ENCODE measurements around the gene SLC16A6. TPM values are rescaled to one million over a fixed set of nuclear protein-coding genes. Genes with fewer than 3 reads are reported as not detected.
"Not testable (repeated sequence)": the region's sequence is repeated elsewhere in the genome, so short reads cannot be mapped to it uniquely, and the experiment has no call there.

The SLC16A6 gene
- total RNA-seq, 1 donor from 2014 or later, result 3.1 TPM

DNA sequence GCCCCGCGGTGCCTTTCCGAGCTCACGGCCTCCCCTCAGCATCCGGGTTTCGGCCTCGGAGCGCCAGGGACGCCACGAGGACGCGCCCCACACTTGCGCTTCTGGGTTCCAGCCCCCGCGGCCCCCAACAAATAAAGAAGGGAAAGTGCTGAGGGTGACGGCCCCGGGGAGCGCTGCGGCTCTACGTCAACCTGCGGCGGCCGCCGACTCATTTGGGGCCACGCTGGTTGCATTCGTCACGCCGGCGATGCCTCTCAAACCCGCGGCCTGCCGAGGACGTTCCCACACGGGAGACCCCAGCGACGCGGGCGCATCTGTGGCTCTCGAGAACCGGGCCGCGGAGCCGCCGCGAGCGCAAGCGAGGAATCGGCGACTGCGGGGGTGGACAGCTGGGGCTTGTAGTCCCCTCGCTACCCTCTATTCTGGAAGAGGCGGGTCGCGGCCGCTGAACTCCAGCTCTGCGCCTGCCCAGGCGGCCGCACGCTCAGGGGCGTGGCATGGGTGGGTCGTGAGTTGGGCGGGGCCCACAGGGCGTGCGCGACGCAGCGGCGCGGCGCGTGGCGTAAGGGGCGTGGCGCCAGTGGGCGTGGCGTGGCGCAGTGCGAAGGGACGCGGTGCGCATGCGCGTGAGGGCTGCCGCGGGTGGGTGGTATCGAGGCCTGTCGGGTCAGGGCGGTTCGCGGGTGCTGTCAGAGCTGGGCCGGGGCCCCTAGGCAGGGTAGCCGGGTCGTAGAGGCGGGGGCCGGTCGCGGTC, 43.3 kb downstream of the SLC16A6 start, which contains the start of gene AMZ2:
Gene AMZ2, plus strand, starts transcription at position 599 of the 754 bp plus-strand sequence. CDS start 2,145 bp downstream, outside the sequence.
- DNase-seq, result peak; percentile 94

DNA sequence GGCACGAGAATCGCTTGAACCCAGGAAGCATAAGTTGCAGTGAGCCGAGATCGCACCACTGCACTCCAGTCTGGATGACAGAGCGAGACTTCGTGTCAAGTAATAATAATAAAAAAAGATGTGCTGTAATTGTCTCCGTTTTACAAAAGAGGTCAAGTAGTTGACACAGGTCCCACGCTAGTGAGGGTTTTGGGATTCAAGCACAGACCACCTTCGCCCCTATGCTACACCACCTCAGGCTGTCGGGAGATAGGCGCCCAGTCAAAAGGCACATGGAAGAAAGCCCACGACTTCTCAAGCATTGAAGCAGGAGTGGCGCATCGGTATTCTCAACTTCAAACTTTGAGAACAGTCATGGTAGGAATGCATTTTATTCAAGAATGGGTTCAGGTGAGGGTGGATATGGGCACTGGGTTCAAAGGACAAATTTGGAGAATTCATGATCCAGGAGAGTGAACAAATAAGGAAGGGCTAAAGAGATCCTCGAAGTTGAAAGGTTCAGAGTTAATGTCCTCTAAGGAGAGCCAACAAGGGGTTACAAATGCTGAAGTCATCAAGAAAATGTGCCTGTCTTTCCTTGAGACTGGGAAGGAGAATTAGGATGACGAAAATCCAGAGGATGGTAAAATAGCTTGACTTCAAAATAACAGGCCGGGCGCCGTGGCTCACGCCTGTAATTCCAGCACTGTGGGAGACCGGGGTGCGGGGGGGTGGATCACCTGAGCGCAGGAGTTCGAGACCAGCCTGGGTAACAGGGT, 44.5 kb downstream of the SLC16A6 start:
- no peak for DNase-seq

DNA sequence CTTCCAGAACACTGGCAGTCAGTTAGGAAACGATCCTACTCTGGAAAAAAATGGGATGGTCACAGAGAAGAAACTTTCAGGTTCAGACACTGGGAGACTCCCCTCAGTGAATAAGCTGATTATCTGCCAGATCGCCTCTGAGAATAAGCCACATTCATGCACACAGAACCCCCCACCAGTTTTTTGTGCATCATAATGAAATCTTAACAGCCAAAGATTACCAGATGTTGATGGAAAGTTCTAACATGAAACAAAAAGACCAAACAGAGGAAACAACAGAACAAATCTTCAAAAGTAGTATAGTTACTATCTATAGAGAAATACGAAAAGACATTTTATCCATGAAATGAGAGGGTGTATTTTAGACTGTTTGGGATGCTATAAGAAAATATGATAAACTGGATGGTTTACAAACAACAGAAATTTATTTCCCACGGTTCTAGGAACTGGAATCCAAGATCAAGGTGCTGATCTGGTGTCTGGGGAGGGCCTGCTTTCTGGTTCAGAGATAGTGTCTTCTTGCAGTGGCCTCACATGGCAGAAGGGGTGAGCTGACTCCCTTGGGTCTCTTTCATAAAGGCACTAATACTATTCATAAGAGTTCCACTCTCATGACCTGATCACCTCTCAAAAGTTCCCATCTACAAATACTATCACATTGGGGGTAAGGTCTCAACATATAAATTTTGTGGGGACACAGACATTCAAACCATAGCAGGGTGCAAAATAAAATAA, 51.1 kb downstream of the SLC16A6 start:
- DNase-seq, result no peak

DNA sequence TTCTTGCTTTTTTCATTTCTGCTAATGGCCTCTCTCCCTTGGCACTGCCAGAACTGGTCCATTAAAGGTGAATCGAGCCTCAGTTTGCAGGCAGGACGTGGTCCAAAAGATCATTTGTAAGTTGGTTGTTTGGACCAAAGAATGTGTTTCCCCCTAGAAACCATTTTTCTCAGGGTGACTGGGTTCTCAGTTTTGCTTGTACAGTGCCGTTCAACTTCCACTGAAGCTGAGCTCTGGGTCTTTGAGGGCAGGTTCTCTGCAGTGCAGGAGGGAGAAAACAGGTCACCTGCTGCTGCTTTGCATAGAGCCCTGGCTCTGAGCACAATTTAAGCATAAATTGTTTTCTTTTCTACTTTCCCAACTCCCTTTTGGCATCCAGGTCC, 52.1 kb downstream of the SLC16A6 start:
- DNase-seq, result no peak

DNA sequence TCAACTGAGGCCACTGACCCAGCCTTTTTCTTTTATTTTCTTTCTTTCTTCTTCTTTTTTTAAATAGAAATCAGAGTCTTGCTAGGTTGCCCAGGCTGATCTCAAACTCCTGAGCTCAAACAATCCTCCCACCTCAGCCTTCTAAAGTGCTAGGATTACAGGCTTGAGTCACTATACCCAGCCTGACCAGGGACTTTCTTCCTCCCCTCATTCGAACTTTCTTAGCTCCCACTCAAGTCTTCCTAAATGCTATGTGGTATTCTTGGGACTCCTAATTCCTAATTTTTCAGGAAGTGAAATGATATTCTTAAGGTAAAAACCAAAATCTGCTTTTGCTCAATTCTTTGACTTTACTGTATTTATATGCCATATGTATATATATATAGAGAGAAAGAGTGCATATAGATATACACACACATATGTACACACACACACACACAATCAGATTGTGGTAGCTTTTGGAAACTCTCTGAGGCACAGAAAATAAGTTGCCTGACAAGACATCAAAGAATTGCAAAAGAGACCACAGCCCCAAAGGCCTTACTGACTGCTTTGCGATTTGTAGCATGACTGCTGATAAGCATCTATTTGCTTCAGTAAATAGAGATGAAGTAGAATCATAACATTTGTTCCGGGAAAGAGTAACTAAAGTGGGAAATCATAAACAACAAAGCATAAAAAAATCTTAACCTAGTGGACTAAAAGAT, 52.6 kb downstream of the SLC16A6 start:
- DNase-seq, result no peak

DNA sequence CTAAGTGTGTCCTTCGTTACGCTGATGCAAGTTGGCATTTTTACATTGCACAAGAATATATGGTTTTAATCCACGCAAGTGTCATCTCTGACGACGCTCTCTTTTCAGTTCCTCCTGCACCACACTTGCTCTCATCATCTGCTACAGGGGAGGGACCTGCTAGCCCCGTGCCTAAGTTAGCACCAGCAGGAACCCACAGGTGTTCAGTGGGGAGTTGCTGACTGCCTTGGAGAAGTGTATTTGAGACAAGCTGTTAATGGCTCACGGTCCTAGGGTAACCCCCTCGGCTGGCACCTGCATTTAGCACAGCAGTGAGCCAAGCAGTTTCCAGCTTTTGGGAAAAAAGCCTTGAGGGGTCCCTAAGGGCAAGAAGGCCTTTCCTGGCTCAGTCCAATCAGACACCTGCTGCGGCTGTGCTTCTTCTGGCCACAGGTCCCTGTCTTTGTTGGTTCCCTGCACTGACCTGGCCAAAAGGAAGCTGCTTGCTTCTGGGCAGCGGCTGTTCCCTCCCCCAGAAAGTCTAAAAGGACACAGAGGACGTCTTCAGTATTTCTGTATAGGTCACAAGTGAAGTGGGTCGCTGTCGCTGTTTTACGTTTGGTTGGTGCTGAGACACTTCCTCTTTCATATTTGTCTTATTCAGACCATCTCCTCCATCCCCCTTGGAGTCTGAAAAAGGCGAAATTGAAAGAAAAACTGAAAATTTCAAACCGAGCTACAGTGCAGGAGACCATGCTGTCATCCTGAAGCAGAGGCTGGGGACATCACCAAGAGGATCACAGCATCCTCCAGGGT, 53.4 kb downstream of the SLC16A6 start:
- not testable (repeated sequence) for DNase-seq

DNA sequence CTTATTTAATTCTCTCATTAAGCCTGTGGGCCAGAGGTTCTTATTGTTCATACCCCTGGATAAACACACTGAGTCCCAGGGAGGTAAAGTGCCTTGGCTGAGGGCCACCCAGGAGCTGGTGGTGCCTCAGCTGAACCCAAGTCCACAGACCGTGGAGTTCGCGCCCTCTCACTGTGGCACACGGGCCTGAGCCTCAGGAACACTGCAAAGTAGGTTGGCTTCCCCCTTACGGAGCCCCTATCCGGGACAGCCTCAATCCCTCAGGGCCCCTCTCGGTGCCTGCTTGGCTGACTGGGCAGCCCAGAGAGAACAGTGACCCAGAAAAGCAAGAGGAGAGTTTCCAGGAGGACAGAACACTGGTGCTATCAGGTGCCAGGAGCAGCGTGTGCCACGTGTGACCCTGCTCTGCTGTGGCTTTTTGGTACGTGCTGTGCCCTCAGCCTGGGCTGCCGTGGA, 55.6 kb downstream of the SLC16A6 start:
- DNase-seq, result peak; percentile 20

DNA sequence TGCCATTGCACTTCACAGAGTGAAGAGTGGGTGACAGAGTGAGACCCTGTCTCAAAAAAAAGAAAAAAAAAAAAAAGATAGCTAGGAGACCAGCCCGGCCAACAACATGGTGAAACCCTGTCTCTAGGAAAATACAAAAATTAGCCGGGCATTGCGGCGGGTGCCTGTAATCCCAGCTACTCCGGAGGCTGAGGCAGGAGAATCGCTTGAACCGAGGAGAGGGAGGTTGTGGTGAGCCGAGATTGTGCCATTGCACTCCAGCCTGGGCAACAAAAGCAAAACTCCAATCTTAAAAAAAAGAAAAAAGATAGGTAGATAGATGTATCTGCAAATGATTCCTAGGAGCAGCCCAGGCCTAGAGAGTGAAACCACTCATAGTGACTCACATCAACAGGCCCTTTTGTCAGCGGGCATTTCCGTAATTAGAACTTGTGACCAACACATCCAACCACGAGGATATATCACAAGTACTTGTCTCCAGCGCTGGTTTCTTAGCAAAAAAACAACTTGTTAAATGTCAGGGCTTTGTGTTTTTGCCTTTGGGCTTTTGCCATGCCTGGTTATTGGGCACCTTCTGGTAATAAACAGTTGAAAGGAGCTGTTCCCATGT, 56.1 kb downstream of the SLC16A6 start:
- DNase-seq, result peak; percentile 15

DNA sequence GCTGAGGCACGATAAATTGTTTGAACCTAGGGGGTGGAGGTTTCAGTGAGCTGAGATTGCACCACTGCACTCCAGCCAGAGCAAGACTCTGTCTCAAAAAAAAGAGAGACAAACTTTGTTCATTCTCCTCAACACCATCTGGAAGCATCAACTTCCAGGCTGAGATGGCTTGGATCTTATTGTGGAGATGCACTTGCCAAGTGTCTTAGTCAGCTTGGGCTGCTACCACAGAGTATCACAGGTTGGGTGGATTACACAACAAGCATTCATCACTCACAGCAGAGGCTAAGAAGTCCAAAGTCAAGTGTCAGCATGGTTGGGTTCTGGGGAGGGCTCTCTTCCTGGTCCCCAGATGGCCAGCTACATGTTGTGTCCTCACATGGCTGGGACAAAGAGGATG, 58.2 kb downstream of the SLC16A6 start:
- DNase-seq, result not testable (repeated sequence)

DNA sequence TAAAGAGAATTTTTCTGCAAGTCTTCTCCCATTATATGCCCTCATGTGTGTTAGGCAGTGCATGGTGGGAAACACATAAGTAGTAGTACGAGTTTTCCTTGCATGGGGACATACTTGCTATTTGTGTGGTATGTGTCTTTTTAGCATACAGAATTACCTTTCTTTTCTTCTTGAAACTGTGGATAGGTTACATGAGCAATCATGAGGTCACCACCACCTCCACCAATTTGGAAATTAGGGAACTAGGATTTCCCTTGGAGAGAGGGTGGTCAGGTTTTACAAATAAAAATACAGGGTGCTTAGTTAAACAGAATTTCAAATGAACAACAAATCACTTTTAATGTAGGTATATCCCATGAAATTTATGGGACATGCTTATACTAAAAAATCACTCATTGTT, 59.4 kb downstream of the SLC16A6 start:
- DNase-seq, result no peak

DNA sequence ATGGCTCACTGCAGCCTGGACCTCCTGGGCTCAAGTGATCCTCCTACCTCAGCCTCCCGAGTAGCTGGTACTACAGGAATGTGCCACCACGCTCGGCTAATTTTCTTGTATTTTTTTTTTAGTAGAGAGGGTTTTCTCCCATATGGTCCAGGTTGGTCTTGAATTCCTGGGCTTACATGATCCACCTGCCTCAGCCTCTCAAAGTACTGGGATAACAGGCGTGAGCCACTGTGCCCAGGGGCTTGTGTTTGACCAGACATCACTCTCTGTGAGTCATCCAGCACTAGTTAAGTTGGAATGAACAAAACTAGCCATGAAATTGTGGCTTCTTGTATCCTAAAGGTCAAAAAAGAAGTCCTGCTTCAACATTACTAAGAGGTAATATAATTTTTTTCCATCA, 59.8 kb downstream of the SLC16A6 start:
- DNase-seq, result not testable (repeated sequence)

DNA sequence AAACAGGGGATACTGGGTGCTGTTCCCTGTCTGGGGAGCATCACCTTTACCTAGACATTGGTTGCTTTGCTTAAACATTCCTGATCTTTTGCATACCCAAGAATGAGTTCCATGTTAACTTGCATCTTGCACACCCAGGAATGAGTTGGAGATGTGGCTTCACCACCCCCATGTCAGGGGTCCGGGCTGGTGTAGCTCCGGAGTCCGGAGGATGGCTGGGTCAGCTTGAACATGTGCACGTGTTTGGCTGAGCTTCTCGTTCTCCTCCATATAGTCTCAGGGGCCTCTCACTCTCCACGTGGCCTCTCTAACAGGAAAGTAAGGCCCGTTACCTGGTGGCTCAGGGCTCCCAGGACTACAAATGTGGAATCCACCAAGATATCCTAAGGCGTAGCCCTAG, 61.3 kb downstream of the SLC16A6 start:
- DNase-seq, result no peak

DNA sequence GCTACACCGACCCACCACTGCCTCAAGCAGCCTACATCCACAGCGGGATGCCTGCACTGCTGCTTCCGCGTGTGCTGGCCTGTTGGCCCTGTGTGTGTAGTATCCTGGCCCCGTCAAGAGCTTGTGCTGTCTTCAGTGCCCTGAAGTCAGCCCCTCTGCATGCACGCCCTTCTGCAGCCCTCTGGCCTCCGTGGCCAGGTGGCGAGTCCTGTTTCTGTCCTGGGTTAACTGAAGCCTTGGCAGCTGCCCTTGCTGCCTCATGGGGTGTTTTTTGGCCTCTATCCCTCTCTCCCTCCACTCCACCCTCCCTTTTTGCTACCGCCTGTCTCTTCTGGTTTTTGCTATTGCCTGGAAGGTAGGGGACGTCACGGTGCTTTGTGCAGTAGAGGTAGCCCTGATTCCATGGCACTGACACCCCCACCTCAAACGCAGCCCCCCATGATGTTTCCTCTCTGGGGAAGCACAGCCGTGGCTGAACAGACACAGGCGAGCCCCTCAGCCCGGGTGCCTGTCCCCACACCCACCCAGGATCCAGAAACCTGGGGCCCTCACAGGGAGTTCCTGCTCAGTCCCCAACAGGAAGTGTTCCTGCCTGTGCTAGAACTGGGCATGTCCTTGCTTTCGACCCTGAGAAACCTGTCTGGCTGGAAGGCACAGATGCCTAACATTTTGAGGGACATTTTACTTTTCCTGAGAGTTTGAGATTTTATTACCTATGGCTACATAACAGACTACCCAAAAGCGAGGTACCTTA, 61.9 kb downstream of the SLC16A6 start:
- DNase-seq, result no peak

DNA sequence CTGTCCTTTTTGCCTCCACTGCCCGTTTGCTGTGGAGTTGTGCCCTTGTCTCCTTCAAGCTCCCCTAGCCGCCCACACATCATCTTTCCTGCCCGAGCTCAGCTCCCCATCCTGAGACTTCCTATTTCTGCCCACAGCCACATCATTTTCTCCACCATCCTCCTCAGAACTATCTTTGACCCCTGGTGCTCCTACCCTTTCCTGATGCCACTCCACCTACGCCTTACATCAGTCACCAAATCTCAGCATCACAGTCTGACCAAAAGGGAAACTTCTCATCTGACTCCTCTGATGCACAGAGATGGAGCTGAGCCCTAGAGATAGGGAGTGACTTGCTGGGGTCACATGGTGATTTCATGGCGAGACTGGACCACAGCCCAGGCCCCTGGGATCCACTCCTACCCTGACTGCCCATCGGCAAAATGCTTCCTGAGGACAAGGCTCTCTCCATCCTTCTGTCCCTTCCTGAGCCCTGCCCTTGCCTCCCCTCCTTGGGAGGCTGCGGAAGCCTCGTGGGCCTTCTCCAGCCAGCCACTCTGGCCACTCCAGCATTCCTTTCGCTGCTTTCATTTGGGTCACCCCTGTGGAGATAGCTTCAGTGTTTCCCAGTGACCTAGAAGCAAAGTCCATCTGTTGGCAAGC, 62.8 kb downstream of the SLC16A6 start:
- not testable (repeated sequence) for DNase-seq

DNA sequence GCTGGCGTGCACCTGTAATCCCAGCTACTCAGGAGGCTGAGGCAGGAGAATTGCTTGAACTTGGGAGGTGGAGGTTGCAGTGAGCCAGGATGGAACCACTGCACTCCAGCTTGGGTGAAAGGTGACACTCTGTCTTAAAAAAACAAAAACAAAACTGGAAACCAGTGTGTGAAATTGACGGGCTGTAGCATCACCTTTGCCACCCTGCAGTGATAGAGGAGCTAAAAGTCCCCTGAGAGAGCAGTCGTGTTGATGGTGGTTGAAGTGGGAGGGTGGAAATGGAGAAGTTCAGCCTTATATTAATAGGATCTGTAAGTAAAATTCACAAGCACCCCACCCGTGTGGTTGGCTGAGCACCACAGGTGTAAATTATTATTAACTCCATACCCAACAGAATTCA, 65.9 kb downstream of the SLC16A6 start:
- not testable (repeated sequence) for DNase-seq

DNA sequence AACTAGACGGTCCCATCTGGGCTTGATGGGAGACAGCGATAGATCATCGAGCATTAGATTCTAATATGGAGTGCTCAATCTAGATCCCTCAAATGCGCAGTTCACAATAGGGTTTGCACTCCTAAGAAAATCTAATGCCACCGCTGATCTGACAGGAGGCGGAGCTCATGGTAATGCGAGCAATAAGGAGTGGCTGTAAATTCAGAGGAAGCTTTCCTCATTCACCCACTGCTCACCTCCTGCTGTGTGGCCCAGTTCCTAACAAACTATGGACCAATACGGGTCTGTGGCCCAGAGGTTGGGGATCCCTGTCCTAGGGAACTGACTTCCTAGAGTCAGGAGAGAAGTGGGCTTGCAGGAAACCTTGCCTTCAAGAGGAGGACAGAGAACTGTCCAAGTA, 68.3 kb downstream of the SLC16A6 start:
- no peak for DNase-seq

DNA sequence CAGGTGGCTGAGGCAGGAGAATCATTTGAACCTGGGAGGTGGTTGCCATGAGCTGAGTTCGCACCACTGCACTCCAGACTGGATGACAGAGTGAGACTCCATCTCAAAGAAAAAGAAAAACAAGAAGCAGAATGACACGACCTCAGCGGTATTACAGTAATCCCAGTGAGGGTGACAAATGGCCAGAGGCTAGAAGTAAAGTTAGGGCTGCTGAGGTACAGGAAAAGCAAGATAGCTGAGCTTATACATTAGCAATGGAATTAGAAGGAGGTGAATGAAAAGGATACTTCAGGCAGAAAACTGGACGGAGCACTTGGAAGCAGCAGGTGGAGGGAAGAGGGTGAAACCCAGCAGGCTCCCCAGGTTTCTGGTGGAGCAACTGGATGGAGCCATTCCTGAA, 69.1 kb downstream of the SLC16A6 start:
- no peak for DNase-seq

DNA sequence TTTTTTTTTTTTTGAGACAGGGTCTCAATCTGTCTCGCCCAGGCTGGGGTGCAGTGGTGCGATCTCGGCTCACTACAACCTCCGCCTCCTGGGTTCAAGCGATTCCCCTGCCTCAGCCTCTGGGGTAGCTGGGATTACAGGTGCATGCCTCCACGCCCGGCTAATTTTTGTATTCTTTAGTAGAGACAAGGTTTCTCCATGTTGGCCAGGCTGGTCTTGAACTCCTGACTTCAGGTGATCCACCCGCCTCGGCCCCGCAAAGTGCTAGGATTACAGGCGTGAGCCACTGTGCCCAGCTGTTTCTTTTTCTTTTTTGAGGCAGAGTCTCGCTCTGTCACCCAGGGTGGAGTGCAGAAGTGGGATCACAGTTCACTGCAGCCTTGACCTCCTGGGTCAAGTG, 70.1 kb downstream of the SLC16A6 start:
- not testable (repeated sequence) for DNase-seq

DNA sequence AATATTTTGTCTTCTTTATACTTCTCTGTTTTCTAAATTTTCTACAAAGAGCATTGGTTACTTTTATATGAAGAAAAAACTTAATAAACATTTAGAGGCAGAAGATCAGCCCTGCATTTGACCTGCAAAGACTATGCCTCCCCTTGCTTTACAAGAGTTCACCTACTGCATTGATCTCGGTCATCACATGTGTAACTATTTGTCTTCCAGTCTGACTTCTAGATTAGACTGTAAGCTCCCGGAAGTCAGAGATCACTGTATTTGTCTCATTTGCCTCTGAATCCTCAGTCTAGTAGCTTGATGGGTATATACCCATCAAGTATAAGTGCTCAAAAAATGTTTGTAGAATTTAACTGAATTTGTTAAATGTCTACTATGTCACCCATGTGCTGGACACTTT, 70.7 kb downstream of the SLC16A6 start:
- not testable (repeated sequence) for DNase-seq

DNA sequence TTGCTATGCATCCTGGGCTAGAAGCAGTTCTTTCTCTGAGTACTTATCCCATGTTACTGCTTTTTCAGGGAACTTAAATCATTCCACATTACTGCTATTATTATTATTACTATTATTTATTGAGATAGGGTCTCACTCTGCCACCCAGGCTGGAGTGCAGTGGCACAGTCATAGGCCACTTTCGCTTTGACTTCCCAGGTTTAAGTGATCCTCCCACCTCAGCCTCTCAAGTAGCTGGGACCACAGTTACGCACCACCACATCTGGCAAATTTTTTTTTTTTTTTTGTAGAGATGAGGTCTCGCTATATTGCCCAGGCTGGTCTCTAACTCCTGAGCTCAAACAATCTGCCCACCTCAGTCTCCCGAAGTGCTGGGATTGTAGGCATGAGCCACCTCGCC, 71.5 kb downstream of the SLC16A6 start:
- DNase-seq, result not testable (repeated sequence)
